NT2/D1 (cell line): ENCODE results near the gene MYOZ1.

Source experiments
- SUZ12 ChIP-seq: IDR thresholded peaks from 2 replicates; pipeline ENCODE4 v1.6.1; 2011; ENCODE audit not compliant: insufficient read length, insufficient read depth; ENCODE audit errors: extremely low read depth
- YY1 ChIP-seq: IDR thresholded peaks from 2 replicates; pipeline ENCODE4 v1.6.1; 2011; ENCODE audit not compliant: insufficient read length, insufficient read depth
- ZNF274 ChIP-seq: IDR thresholded peaks from 2 replicates; pipeline ENCODE4 v1.6.1; 2011; ENCODE audit warnings: mild to moderate bottlenecking, low read depth, low read length

- no peak for TF ChIP-seq YY1
- no peak for TF ChIP-seq SUZ12
- no peak for TF ChIP-seq ZNF274
Observed at GRCh38 chr10:73648975-73649829, 7.9 kb upstream of the MYOZ1 start.
